Neural progenitor cell (in vitro differentiated cells): ENCODE results near the gene JHY. TPM values are rescaled to one million over a fixed set of nuclear protein-coding genes. Genes with fewer than 3 reads are reported as not detected.

Experiments used
- DNase-seq: peaks from one replicate; pipeline ENCODE4 v3.0.0-alpha.2; 2016; ENCODE audit warnings: low spot score
- H2AFZ ChIP-seq: fragments of 200-600 bp; sonication (generic); replicated peaks from 2 replicates; pipeline ENCODE4 v1.6.1; 2016; ENCODE audit warnings: antibody characterized with exemption
- H3F3A ChIP-seq: fragments of 200-600 bp; sonication (generic); 2 replicates; pipeline ENCODE4 v1.6.1; 2016; ENCODE audit warnings: antibody characterized with exemption, low read depth
- H3K27ac ChIP-seq: fragments of 200-600 bp; sonication (generic); 2 replicates; pipeline ENCODE4 v1.5.1; 2016; ENCODE audit warnings: mild to moderate bottlenecking
- H3K27me3 ChIP-seq: fragments of 200-600 bp; sonication (generic); 2 replicates; pipeline ENCODE4 v1.6.1; 2016; ENCODE audit warnings: mild to moderate bottlenecking, moderate library complexity
- H3K36me3 ChIP-seq: fragments of 200-600 bp; sonication (generic); 2 replicates; pipeline ENCODE4 v1.5.1; 2016
- H3K4me1 ChIP-seq: fragments of 200-600 bp; sonication (generic); 2 replicates; pipeline ENCODE4 v1.6.1; 2016; ENCODE audit warnings: mixed run types
- H3K4me2 ChIP-seq: fragments of 200-600 bp; sonication (generic); 2 replicates; pipeline ENCODE4 v1.6.1; 2016
- H3K4me3 ChIP-seq: fragments of 200-600 bp; sonication (generic); 2 replicates; pipeline ENCODE4 v1.5.1; 2016
- H3K79me2 ChIP-seq: fragments of 200-600 bp; sonication (generic); 2 replicates; pipeline ENCODE4 v1.6.1; 2016; ENCODE audit warnings: low read depth
- H3K9ac ChIP-seq: fragments of 200-600 bp; sonication (generic); 2 replicates; pipeline ENCODE4 v1.6.1; 2016
- H3K9me3 ChIP-seq: fragments of 200-600 bp; sonication (generic); 2 replicates; pipeline ENCODE4 v1.5.1; 2016; ENCODE audit warnings: low read depth
- H4K20me1 ChIP-seq: fragments of 200-600 bp; sonication (generic); 2 replicates; pipeline ENCODE4 v1.6.1; 2016; ENCODE audit warnings: low read depth
- H3K27ac Mint-ChIP-seq: 3 replicates; pipeline ENCODE4 v1.8.0; 2021; ENCODE audit warnings: mixed read lengths
- H3K27me3 Mint-ChIP-seq: 2 replicates; pipeline ENCODE4 v1.8.0; 2022; ENCODE audit warnings: low read depth, mild to moderate bottlenecking, inconsistent platforms, moderate library complexity, mixed read lengths; ENCODE audit not compliant: insufficient read depth
- H3K36me3 Mint-ChIP-seq: 3 replicates; pipeline ENCODE4 v1.8.0; 2021; ENCODE audit warnings: mixed read lengths
- H3K4me1 Mint-ChIP-seq: 3 replicates; pipeline ENCODE4 v1.8.0; 2021; ENCODE audit warnings: mixed read lengths
- H3K4me3 Mint-ChIP-seq: 3 replicates; pipeline ENCODE4 v1.8.0; 2021; ENCODE audit warnings: mild to moderate bottlenecking, moderate library complexity, mixed read lengths
- H3K9me3 Mint-ChIP-seq: 3 replicates; pipeline ENCODE4 v1.8.0; 2020; ENCODE audit warnings: mixed read lengths
- EZH2 ChIP-seq: fragments of 200-600 bp; sonication (generic); IDR thresholded peaks from 2 replicates; pipeline ENCODE4 v1.6.1; 2017; ENCODE audit warnings: antibody characterized with exemption, mild to moderate bottlenecking, moderate library complexity
- EZH2phosphoT487 ChIP-seq: fragments of 200-600 bp; sonication (generic); IDR thresholded peaks from 2 replicates; pipeline ENCODE4 v1.6.1; 2017; ENCODE audit warnings: antibody characterized with exemption
- total RNA-seq: library from RNA; depleted of rRNA; stranded (reverse); fragments of >200 nt; gene quantifications from 2 replicates; pipeline ENCODE4 v1.2.3, GENCODE V29; 2015; ENCODE audit warnings: low replicate concordance
- TF ChIP-seq, protein P1 (sequence below): fragments of 200-600 bp; sonication (generic); IDR thresholded peaks from 2 replicates; pipeline ENCODE4 v1.5.1; 2017; ENCODE audit warnings: antibody characterized with exemption, mild to moderate bottlenecking

JHY gene
- total RNA-seq, 1 donor from 2014 or later: 0.69 TPM

DNA sequence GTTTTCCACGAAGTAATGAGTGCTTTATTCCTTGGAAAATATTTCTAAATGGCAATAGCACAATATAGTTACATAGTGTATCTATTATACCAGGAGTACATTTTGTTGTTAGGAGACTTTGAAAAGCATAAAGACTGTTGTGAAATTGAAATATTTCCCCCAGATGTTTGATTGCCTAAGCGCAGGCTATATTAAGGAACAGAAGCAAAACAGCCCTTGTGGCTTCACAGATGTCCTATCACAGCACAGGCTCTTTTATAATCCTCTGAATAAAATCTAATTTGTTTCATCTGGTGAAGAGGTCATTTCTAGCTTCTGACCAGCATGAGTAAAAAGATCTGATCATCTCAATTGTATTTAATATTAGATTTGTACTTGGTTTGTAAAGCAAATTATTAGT is 50.9 kb downstream of the JHY start:
- Histone ChIP-seq H3K27ac (no peak overlapping the region), H3K4me1 (peaks cover 12% of the 10 kb centered on the region), H3F3A (no peaks in the 10 kb centered on the region), H3K27me3 (no peaks in the 10 kb centered on the region), H3K9ac (no peak overlapping the region), H3K79me2 (no peaks in the 10 kb centered on the region), H3K4me3 (no peak overlapping the region), H3K36me3 (no peaks in the 10 kb centered on the region), H3K9me3 (no peaks in the 10 kb centered on the region), H2AFZ (no peak overlapping the region), H3K4me2 (no peak overlapping the region), H4K20me1 (no peaks in the 10 kb centered on the region)
- DNase-seq: no peak
- TF ChIP-seq EZH2phosphoT487 (no peak), EZH2 (no peak)
- TF ChIP-seq, protein P1, sequence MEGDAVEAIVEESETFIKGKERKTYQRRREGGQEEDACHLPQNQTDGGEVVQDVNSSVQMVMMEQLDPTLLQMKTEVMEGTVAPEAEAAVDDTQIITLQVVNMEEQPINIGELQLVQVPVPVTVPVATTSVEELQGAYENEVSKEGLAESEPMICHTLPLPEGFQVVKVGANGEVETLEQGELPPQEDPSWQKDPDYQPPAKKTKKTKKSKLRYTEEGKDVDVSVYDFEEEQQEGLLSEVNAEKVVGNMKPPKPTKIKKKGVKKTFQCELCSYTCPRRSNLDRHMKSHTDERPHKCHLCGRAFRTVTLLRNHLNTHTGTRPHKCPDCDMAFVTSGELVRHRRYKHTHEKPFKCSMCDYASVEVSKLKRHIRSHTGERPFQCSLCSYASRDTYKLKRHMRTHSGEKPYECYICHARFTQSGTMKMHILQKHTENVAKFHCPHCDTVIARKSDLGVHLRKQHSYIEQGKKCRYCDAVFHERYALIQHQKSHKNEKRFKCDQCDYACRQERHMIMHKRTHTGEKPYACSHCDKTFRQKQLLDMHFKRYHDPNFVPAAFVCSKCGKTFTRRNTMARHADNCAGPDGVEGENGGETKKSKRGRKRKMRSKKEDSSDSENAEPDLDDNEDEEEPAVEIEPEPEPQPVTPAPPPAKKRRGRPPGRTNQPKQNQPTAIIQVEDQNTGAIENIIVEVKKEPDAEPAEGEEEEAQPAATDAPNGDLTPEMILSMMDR: no peak
- Mint-ChIP-seq H3K27me3 (no peaks in the 10 kb centered on the region), H3K9me3 (peaks cover 3% of the 10 kb centered on the region), H3K27ac (no peak overlapping the region), H3K4me1 (peaks cover 2% of the 10 kb centered on the region), H3K36me3 (peaks cover 2% of the 10 kb centered on the region), H3K4me3 (no peak overlapping the region)

DNA sequence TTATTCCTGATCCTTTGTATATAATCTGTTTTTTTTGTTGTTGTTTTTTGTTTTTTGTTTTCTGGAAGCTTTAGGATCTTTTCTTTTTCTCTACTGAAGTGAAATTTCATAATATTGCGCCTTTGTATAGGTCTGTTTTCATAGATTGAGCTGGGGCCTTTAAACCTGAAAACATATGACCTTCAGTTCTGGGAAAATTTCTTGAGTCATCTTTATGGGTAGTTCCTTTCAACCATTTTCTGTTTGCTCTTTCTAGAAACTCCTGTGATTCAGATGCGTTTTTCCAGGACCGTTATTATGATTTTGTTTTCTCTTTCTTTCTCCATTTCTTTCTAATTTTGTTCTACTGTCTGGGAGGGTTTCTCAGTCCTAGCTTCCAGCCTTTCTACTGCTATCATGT is 55.4 kb downstream of the JHY start:
- H3K4me1 ChIP-seq: no peaks in the 10 kb centered on the region
- Mint-ChIP-seq H3K9me3 (peaks cover 3% of the 10 kb centered on the region), H3K36me3 (peaks cover 2% of the 10 kb centered on the region), H3K27ac (no peak overlapping the region), H3K4me1 (no peaks in the 10 kb centered on the region), H3K27me3 (no peaks in the 10 kb centered on the region), H3K4me3 (no peak overlapping the region)
- no peak overlapping the region for H3K4me3 ChIP-seq
- H3F3A ChIP-seq: no peaks in the 10 kb centered on the region
- no peak overlapping the region for H3K27ac ChIP-seq
- TF ChIP-seq EZH2phosphoT487 (no peak), EZH2 (no peak)
- TF ChIP-seq, protein P1: no peak
- no peak overlapping the region for H3K4me2 ChIP-seq
- H4K20me1 ChIP-seq: no peaks in the 10 kb centered on the region
- no peak for DNase-seq
- no peaks in the 10 kb centered on the region for H3K27me3 ChIP-seq
- H2AFZ ChIP-seq: no peak overlapping the region
- H3K36me3 ChIP-seq: no peaks in the 10 kb centered on the region
- no peaks in the 10 kb centered on the region for H3K79me2 ChIP-seq
- no peaks in the 10 kb centered on the region for H3K9me3 ChIP-seq
- H3K9ac ChIP-seq: no peak overlapping the region

DNA sequence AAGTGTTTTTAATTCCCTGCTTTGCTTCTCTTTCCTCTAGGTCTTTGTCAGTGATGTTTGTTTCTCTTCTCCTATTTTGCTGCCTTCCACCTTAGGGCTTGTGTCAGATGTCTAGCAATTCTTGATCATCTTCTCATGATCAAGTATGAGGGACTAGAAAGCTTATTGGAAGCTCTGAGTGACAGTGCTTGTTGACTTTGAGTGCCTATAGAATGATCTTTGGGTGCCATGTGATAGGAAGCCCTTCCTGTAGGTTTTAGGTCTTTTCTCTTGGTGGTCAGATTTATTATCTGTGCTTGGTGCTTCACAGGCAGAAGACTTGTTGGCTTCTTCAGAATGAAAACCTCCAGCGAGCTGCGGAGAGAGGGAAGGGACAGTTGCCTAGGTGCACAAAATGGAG is 56.0 kb downstream of the JHY start:
- Histone ChIP-seq H3K79me2 (no peaks in the 10 kb centered on the region), H3K27ac (no peak overlapping the region), H2AFZ (no peak overlapping the region), H4K20me1 (no peaks in the 10 kb centered on the region), H3K4me3 (no peak overlapping the region), H3K27me3 (no peaks in the 10 kb centered on the region), H3K9ac (no peak overlapping the region), H3K9me3 (no peaks in the 10 kb centered on the region), H3K4me2 (no peak overlapping the region), H3K4me1 (no peaks in the 10 kb centered on the region), H3F3A (no peaks in the 10 kb centered on the region), H3K36me3 (no peaks in the 10 kb centered on the region)
- no peaks in the 10 kb centered on the region for H3K4me1 Mint-ChIP-seq
- H3K27ac Mint-ChIP-seq: no peak overlapping the region
- TF ChIP-seq EZH2 (no peak), EZH2phosphoT487 (no peak)
- TF ChIP-seq, protein P1: no peak
- no peaks in the 10 kb centered on the region for H3K27me3 Mint-ChIP-seq
- H3K9me3 Mint-ChIP-seq: peaks cover 3% of the 10 kb centered on the region
- H3K4me3 Mint-ChIP-seq: no peak overlapping the region
- no peak for DNase-seq
- peaks cover 2% of the 10 kb centered on the region for H3K36me3 Mint-ChIP-seq
